ENCODE results near the gene RABGAP1L.

RABGAP1L gene

GRCh38 chr1:174768949-174769348 lies 609.6 kb downstream of the RABGAP1L start:
- H3K4me3 ChIP-seq (ENCODE audit: low read length): no peak overlapping the region
- peak; percentile 29 for DNase-seq (ENCODE audit: low read depth)
- TF ChIP-seq, protein P1, sequence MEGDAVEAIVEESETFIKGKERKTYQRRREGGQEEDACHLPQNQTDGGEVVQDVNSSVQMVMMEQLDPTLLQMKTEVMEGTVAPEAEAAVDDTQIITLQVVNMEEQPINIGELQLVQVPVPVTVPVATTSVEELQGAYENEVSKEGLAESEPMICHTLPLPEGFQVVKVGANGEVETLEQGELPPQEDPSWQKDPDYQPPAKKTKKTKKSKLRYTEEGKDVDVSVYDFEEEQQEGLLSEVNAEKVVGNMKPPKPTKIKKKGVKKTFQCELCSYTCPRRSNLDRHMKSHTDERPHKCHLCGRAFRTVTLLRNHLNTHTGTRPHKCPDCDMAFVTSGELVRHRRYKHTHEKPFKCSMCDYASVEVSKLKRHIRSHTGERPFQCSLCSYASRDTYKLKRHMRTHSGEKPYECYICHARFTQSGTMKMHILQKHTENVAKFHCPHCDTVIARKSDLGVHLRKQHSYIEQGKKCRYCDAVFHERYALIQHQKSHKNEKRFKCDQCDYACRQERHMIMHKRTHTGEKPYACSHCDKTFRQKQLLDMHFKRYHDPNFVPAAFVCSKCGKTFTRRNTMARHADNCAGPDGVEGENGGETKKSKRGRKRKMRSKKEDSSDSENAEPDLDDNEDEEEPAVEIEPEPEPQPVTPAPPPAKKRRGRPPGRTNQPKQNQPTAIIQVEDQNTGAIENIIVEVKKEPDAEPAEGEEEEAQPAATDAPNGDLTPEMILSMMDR (IDR thresholded peaks at IDR 0.05; ENCODE audit: insufficient read depth, low read depth, low read length, missing control alignments): no peak

DNA sequence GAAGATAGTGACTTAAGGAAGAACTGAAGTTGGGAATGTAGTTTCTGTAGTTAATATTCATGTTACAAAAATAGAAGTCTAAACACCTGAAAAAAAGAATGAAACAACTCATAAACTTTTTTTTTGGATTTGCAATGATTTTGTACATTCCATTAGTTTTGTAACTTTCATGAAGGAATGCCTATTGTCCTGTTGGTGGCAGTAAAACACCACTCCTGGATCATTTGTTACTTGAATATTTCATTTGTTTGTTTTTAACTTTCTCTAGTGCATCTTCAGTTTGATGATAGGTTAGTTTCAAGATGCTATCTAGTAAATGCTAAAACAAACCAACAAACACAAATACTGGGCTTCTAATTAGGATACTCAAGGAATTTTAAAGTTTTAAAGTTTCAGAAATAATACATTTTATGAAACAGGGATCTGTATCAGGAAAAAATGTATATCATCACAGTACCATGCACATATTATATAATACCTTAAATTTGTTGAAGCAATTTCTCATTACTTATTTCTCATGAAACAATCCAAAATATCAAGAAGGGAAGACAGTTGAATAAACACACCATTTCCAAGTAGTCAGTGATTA lies 610.7 kb downstream of the RABGAP1L start:
- H3K4me3 ChIP-seq (ENCODE audit: low read length): no peak overlapping the region
- TF ChIP-seq, protein P1 (IDR thresholded peaks at IDR 0.05; ENCODE audit: insufficient read depth, low read depth, low read length, missing control alignments): peak; percentile 68
- peak; percentile 62 for DNase-seq (ENCODE audit: low read depth)

DNA sequence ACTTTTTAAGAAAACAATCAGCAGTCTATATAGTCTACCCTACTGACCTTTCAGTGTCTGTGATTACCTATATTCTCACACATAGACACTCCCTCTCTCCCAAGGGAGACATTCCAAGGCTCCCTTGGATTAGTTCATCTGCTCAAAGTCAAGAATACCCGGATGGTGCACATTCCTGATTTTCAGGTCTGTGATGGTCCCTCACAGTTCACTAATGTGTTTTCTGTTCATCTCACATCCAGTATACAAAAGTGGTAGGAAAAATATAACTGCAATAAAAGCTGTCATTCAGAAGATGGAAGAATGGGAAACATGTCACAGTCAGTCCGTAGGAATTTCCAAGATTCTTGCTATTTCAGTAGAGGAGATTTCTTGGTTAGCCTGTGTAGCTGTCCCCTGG lies 616.3 kb downstream of the RABGAP1L start:
- DNase-seq (ENCODE audit: low read depth): no peak
- no peak overlapping the region for H3K4me3 ChIP-seq (ENCODE audit: low read length)
- TF ChIP-seq, protein P1 (IDR thresholded peaks at IDR 0.05; ENCODE audit: insufficient read depth, low read depth, low read length, missing control alignments): no peak

GRCh38 chr1:174777262-174777661 lies 617.9 kb downstream of the RABGAP1L start:
- TF ChIP-seq, protein P1 (IDR thresholded peaks at IDR 0.05; ENCODE audit: insufficient read depth, low read depth, low read length, missing control alignments): no peak
- DNase-seq (ENCODE audit: low read depth): no peak

DNA sequence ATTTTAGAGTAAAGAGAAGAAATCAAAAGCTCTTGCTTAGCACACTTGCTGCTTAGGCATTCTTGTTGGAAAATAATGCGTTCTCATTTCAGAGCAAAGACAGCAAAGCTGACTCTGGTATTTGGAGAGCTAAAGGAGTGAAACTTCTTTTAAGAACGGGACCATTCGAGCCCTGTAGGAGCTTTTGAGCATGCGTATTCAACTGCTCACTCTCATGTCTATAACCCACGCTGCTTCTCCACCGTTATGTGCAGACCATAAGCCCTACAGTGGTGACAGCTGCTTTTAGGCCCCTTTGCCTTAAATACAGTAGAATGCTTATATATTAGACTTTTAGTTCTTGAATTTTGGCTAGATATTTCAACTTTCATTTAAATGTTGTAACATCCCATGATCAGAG lies 626.2 kb downstream of the RABGAP1L start:
- TF ChIP-seq, protein P1 (IDR thresholded peaks at IDR 0.05; ENCODE audit: insufficient read depth, low read depth, low read length, missing control alignments): no peak
- DNase-seq (ENCODE audit: low read depth): no peak
- H3K4me3 ChIP-seq (ENCODE audit: low read length): no peak overlapping the region

More at GRCh38 chr1:174777262-174777661, 617.9 kb downstream of the RABGAP1L start:
- no peak overlapping the region for H3K4me3 ChIP-seq (ENCODE audit: low read length)

DNA sequence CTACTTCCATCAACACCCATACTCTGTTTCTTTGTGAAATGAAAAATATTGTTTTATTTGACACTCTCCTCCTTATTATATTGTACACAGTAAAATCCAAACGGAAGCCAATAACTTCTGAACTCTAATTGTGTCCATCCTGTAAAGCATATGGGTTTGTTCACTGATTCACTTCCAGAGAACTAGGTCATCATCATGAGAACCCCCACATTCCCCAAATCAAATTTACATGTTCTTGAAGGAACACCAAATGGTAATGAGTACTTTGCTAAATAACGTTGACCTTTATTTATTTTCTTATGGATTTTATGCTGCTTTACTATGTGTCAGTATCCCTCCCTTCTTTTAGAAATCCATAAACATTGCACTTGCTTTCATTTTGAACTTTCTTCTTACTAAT lies 627.0 kb downstream of the RABGAP1L start:
- no peak overlapping the region for H3K4me3 ChIP-seq (ENCODE audit: low read length)
- TF ChIP-seq, protein P1 (IDR thresholded peaks at IDR 0.05; ENCODE audit: insufficient read depth, low read depth, low read length, missing control alignments): no peak
- DNase-seq (ENCODE audit: low read depth): no peak

GRCh38 chr1:174786760-174787159 lies 627.4 kb downstream of the RABGAP1L start:
- TF ChIP-seq, protein P1 (IDR thresholded peaks at IDR 0.05; ENCODE audit: insufficient read depth, low read depth, low read length, missing control alignments): no peak
- no peak overlapping the region for H3K4me3 ChIP-seq (ENCODE audit: low read length)
- no peak for DNase-seq (ENCODE audit: low read depth)
